Nucleus accumbens (tissue), 56 donors: Measurements from ENCODE around the gene EFNA5.

Experiments used
- DNase-seq, 56 donors: peaks; one replicate each; lab custom pipeline; 2025; lab: John Stamatoyannopoulos, UW

EFNA5 gene

GRCh38 chr5:107670932-107671741 lies at the start of gene EFNA5:
Gene EFNA5, minus strand, starts transcription at chr5:107670937.
- DNase-seq = peak in 27 of 56 donors; percentile 6 to 78 (median 43)

GRCh38 chr5:107719034-107719606 lies 48.4 kb upstream of the EFNA5 start:
- no peak for DNase-seq

- DNase-seq = no peak
Measured at GRCh38 chr5:107717816-107718215, 47.1 kb upstream of the EFNA5 start.

GRCh38 chr5:107713228-107713627 lies 42.5 kb upstream of the EFNA5 start:
- no peak for DNase-seq

- no peak for DNase-seq
Measured at GRCh38 chr5:107712359-107712870, 41.7 kb upstream of the EFNA5 start.

- DNase-seq = no peak
Measured at GRCh38 chr5:107705402-107706014, 34.8 kb upstream of the EFNA5 start.

- no peak for DNase-seq
Measured at GRCh38 chr5:107704681-107705401, 34.1 kb upstream of the EFNA5 start.

- DNase-seq = no peak
Measured at GRCh38 chr5:107700481-107700880, 29.7 kb upstream of the EFNA5 start.

- no peak for DNase-seq
Measured at GRCh38 chr5:107699425-107699824, 28.7 kb upstream of the EFNA5 start.

GRCh38 chr5:107698286-107698685 lies 27.5 kb upstream of the EFNA5 start:
- no peak for DNase-seq

GRCh38 chr5:107696498-107696897 lies 25.8 kb upstream of the EFNA5 start:
- DNase-seq = peak in 1 of 56 donors; percentile 4

- peak in 1 of 56 donors; percentile 9 for DNase-seq
Measured at GRCh38 chr5:107696080-107696479, 25.3 kb upstream of the EFNA5 start.

- no peak for DNase-seq
Measured at GRCh38 chr5:107687937-107688336, 17.2 kb upstream of the EFNA5 start.

- DNase-seq = no peak
Measured at GRCh38 chr5:107687404-107687803, 16.7 kb upstream of the EFNA5 start.

GRCh38 chr5:107682533-107682932 lies 11.8 kb upstream of the EFNA5 start:
- no peak for DNase-seq

GRCh38 chr5:107680799-107681198 lies 10.1 kb upstream of the EFNA5 start:
- DNase-seq = no peak

GRCh38 chr5:107680099-107680498 lies 9.4 kb upstream of the EFNA5 start:
- DNase-seq = no peak

- peak in 2 of 56 donors; percentile 9 to 21 for DNase-seq
Measured at GRCh38 chr5:107676702-107677101, 6.0 kb upstream of the EFNA5 start.

- no peak for DNase-seq
Measured at GRCh38 chr5:107675201-107675600, 4.5 kb upstream of the EFNA5 start.

- DNase-seq = no peak
Measured at GRCh38 chr5:107674655-107675054, 3.9 kb upstream of the EFNA5 start.
